Activated CD8-positive, alpha-beta memory T cell treated with anti-CD3 and anti-CD28 coated beads, Interleukin-2, amount 50 U/mL, for 48 hours (primary cell): Measurements from ENCODE around the gene FAM13A.

Experiments used
- DNase-seq: peaks from one replicate; pipeline ENCODE4 v3.0.0-alpha.2; 2020

Gene FAM13A

DNA sequence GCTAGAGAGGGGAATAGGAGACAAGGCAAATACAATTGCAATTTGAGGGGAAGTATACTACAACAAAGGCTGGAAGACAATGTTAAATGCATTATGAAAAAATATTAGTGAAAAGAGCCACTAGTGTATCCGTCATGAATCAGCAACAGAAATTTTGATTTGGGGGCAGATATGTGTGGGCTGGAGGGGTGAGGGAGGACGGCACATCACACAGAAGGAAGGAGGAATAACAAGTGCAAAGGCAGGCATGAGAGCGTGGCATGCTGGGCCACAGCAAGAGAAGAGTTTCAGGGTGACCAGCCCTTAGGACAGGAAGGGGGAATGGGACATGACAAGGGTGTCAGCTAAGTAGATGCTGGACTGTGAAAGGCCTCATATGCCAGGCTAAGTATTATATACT lies 295.6 kb downstream of the FAM13A start:
- DNase-seq, result no peak

DNA sequence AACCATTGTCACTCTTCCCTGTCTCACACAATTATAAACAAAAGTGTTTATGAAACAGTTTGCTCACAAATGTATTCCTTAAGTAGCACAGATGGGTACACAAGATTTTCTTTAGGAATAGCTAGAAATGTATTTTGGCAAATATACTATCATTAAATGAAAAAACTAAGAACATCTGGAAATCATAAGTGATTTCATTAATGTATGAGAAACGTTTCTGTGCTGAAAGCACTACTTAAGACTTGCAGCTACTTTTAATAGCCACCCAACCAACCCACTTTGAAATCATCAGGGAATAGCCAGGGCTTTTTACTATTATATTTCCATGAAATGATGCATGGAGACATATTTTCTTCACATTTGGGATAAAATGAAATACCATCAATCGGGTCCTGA lies 297.1 kb downstream of the FAM13A start:
- no peak for DNase-seq

DNA sequence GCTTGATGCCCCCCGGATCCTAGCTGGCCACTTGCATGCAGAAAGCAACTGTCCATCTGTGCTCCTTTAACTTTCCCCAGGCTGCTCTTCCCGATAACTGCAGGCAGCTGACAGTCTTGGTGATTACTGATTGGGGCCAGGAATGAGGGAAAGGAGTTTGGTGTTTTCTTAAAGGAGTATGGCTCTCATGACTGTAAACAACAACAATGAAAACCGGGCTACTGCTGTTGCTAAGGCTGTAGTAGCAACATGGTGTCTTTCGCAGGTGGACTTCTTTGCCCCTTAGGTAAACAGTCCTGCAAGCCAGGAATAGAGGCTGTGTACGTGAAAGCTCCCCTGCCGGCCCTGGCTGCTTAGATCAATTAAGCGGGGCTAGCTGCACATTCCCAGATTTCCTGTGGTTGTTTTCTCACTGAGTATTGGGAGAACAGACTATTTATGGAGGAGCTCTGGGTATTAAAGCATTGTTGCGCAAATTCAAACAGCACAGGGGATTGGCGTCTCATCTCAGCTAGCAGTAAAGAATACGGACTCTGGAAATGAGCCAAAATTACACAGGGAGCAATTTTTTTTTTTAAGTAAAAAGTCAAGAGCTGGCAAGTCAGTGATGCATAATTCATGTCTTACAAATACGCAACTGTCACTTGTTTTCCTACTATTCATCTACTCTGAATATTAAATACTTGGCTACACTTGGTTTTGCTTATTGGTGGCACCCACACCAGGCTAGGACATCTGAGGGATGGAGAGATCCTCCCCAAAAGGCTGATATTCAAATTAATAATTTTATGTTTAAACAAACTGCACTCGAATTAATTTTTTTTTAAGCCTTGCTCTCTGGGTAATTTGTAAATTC lies 297.7 kb downstream of the FAM13A start:
- DNase-seq, result no peak

DNA sequence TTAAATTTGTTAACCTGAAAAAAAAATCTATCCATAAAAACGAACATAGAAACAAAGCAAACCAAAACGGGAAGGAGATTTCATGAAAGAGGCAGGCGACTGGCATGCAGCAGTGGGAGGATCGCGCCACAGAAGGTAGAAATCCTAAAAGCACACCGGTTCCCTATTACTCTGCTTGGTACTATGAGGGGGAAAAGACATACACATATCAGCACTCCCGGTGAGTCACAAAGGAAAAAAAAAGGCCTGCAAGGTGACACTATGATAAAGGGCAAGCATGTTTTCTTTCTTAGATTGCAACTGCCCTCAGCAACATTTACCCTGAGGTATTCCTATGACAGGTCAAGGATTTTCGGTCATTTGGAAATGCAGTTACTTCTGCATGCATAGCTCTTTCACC lies 298.7 kb downstream of the FAM13A start:
- DNase-seq, result no peak

DNA sequence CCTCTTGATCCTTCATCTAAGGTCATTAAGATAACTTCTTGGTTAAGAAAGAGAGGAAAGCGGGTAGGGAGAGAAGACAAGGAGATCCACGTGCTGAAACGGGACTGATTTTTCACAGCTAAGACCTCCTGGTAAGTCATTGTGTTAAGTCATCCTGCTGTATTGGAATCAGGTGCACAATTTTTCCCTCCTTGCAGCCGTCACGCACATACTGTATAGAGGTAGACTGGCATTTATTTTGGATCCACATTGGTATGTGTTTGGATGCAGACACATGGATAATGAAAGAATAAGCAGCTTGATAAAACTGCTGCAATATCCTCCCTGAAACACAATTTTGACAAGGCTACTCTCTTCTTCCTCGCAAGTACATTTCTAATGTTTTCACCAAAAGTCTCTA lies 299.2 kb downstream of the FAM13A start:
- no peak for DNase-seq

DNA sequence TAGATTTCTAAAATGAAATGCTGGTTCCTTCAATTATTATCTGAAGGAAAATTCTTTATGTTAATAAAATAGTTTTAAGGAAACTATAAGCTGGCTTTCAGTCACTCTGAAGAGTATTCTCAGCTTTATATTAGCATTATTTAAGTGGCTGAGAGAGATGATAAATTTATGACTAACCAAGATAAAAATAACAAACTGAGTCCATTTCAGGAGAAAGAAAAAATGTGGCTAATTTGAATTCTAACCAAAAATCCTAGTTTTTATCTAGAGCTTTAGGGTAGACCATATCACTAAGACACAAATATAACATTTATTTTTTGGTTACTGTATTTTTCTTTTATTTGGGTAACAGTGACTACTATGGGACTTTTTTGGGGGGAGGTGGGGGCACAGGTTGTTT lies 299.9 kb downstream of the FAM13A start:
- no peak for DNase-seq

DNA sequence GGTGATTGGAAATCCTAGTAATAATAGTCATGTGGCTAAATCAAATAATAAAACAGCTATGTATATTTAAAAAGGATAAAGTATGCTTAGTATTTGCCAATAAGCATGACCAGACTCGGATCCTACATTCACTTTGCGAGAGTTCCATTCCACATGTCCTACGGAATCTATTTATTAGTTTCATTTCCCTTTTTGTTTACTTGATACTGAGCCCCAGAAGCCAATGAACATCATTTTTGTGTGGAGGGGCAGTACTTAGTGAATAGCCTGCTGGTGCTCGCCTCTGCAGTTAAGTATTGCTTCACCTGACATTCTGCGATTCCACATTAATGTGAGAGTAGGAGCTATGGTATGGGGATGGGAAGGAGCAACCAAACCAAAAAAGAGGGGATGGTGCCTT lies 300.8 kb downstream of the FAM13A start:
- DNase-seq, result no peak

DNA sequence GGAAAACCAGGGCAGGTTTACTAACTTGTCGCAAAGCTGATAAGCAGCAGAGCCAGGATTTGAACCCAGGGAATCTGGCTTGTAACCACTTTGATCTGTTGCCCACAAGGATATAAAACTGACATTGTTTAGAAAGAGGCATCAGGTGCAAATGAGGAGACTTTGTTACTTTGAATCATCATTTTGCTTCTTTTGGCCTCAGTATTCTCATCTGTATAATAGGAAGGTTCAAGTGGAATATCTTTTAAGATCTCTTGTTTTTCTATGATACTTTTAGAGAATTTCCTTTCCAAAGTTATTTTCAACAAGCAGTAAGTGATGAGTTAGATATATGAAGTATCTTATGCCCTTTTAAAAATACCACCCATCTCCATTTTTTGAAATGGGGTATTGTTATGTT lies 301.5 kb downstream of the FAM13A start:
- no peak for DNase-seq

DNA sequence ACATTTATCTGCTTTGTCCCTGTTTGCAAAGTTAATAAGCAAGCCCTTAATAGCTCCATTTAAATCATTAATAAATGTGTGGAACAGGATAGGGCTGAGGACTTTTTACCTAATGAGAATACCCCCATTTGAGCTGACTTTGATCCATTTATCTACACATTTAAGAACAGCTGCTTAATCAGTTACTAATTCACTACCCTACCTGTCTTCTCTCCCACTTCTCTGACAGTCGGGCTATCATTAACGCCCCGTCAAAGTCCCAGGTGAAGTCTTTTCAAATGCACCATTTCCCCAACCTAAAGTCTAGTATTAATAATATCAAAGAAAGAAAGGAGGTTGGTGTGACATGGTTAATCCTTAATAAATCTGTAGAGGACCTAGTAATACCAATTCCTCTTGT lies 302.2 kb downstream of the FAM13A start:
- no peak for DNase-seq

DNA sequence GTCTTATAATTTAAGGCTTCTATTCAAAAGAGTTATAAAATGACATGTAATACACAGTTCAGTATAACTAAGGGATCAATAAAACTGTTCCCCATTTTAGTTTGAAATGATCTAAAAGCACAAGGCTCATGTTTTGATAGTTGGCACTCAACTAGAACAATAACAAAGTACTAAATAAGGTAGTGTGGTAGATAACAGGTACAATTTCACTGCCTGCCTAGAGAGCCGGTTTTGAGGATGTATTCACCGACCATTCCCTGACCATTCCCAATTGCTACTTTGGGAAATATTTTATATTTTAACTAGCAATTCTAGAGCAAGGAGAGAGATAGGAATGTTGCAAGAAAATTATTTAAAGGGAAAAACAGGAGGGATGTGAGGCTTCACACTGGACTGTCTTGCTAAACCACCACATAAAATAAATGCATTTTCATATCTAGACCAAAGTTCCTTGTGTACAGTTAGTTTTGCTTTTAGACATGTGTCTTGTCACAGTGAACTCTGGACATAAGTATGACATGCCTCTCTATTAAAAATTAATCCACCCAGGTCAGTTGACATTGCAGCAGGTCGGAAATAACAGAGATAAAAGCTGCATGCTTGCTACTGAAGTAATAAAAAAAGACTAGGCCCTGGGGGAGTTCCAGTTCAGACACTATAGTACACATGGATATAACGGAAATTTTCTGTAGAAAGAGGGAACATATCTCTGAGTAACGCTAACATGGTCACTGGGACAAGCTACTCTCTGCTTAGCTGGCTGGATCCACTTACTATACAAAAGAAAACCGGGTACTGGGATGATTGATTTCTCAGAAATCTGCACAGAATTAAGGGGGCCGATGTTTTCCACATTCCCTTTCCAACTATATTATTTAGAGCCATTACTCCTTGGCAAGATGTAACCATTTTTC lies 303.1 kb downstream of the FAM13A start:
- DNase-seq, result no peak

DNA sequence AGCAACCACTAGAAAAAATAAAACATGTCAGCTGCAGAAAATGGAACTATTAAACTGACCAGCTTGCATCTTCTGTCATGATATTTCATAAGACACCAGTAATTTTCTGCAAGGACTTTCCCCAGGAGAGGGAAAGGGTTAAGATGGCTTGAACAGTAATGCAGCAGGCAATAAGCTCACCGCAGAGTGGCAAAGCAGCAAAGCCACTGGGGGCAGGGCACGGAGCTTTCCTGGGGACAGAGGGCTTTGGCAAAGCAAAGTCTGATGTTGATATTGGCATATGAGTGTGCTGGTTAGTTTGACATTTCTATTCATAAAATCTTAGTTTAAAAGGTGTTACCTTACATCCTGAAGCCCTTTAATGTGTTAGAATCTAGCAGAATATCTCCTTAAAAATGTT lies 304.2 kb downstream of the FAM13A start:
- no peak for DNase-seq

DNA sequence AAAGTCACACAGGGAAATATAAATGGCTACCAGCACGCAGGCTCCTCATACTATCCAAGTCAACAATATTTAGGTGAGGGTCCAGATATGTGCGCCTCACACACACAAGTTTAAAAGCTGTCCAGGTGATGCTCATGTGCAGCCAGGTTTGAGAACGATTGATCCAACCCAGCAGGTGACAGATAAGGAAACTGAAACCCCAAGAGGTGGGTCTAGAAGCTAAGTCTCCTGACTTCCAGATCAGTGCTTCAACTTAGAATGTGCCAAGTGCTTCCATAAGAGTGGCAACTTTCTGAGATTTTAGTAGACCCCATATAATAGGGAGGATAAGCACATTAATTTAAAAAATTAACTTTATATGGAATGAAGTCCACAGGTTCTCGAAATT lies 304.9 kb downstream of the FAM13A start:
- no peak for DNase-seq

DNA sequence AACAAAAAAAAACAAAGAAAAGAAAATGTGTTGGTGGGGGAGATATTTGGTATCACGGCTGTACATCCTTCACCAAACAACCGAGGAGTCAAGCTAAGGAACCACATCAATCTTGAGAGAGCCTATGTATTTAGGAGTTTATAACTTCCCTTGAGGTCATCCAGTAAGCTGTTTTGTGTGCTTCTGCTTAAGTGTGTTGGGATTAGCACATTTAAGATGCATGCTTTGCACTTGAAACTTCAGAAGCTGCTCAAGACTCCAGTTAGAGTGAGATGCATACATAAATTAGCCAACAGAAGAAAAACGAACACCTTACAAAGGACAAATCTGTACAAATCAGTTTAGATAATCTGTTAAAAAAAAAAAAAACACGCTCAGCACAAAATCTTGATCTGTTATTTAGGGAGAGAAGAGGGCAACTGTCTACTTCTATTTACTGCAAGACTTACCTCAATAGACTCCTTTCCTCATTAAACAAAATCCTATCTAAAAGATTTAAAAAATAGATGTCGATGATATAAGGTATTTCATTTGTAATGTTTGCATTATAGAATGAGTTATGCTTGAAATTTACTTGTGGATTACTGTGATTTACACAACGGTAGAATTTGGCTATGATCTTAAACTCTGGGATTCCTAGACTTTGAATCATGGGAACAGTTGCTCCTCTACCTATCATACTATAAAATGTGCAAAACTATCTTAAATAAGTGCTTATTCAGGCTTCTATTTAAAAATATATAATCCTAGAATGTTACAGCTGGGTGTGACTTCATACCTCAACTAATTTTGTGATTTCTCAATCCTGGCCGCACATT lies 305.5 kb downstream of the FAM13A start:
- no peak for DNase-seq

DNA sequence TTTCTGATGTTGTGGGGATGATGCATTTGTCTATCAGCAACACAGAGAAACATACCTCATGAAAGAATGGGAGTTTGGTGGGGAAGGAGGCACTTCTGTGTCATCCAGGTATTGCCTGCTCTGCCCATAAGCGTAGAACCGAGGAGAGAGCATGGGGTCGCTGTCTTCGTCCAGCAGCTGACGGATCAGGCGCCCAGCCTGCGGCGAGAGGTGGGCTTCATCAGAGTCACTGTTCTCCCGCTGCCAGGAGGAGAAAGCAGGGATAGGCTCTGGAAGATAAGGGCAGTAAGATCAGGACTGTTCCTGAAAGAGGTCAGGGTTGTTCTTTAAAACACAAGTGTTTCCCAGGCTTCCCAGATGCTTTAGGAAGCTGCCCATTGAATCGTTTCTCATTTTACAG lies 306.6 kb downstream of the FAM13A start:
- no peak for DNase-seq

DNA sequence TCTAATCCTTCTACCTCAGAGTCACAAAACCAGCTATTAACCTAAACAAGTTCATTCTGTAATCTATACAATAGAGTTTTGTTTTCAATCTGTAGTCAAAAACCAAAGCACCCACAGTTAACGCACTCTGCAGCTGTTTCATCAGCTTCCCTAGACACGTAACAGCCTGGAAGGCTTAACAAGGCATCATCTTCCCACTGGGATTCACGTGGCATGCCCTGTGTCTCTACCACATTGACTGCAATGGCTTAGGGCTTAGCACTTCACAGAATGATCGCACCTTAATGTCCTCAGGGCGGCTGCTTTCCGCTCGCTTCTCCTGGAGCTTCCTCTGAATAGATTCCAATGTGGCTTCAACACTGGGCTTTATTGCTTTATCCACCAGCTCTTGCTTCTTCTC lies 309.6 kb downstream of the FAM13A start:
- DNase-seq, result no peak

DNA sequence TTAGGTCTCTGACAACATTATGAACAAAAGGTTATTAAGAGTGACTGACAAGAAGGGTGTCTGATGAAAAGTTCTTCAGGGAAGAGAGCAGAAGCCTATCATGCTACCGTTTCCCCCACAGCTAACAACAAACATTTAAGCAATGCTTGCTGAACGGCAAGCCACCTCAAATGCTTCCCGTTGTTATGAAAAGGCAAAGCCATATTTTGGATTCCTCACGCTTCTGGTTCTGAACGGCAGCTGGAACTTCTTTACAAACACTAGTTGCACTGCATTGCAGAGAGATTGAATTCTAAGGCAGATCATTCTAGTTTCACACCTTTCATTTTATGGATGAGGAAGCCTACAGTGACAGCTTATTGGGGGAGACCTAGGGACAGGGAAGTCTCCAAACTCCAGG lies 310.8 kb downstream of the FAM13A start:
- DNase-seq, result no peak

DNA sequence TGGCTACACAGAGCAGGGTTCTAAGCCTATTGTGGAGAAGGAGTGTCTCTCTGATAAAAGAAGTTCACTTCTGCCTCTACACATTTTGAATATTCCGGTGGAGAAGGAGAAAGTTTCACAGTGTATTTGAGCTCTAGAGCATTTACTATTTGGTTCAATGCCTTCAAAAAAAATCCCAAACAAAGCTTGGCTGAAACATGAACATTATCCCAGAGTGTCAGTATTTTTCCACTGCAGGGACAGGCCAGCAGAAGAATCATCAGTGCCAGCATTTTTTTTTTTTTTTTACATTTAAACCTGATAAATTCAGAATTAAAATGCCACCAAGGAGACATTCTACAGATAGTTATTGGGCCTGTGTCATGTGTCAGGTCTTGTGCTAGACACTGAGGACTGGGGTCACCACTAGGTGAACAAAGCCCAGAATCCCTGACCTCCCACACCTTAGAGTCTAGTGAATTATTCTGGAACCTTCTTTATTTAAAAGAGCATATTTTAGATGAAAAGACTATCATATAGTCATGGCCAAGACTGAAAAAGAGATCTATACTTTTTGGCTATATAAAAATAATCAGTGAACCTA lies 311.3 kb downstream of the FAM13A start:
- no peak for DNase-seq

DNA sequence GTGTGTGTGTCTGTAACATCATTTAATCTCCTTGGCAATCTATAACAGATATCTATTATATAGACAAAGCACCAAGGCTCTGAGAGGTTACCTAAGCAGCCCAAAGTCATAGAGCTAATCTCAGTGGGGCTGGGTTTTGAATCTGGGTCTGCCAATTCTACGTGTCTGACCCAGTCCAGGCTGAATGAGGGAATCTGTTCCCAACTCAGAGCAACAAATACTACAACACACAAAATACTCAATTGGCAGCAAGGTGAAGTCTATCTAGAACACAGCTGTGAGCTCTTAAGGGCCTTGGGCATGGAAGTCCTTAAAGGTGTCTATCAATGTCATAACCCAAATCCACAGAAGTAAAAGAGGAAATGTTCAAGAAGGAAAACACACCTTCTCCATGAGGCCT lies 311.8 kb downstream of the FAM13A start:
- no peak for DNase-seq

DNA sequence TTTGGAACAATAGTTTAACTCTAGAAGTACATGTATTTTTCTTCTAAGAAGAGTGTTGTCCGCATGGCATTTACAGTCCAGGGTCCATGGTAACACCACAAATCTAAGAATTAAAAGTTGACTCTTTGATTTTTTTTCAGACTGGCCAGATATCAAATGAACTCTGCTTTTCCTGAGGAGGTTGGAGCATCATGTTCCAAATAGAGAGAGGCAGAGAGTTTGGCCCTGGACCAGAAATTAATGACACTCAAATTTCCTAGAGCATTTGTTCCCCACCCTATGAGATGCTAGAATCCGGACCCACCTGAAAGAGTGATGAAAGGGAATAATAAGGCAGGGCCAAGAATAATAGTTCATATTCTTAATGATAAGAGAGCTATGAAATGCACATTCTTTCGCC lies 312.4 kb downstream of the FAM13A start:
- DNase-seq, result no peak

DNA sequence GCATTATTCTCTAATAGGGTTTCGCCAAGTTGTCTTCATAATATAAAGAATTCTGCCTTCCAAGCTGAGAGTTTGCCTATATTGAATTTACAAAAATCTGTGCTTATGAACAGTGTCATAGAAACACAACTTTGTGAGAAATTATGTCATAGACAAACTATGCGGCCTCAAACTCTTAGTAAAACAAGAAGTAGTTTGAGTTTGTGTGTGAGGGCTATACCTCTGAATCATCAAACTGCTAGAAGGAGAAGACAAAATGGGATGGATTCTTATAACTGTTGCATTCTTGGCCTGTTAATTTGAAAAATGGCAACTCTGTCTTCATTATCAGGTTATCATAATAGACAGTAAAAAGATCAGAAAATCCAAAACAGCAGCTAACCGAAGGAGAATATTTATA lies 313.3 kb downstream of the FAM13A start:
- no peak for DNase-seq

DNA sequence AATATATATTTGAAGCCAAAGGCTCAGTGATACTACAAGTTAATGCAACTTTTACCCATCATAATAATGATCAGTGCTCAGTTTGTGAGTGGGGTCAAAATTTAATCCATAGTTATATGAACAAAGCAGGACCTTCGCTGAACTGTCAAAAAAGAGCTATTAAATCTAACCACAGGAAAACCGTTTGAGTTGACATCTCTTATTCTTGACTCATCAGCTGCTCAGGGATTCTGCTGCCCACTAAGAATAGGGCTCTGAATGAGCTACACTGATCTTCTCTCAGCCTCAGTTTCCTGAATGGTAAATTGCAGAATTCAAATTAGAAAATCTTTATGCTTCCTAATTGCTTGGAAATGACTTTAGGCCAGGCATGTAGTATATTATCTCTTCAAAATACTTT lies 314.4 kb downstream of the FAM13A start:
- DNase-seq, result no peak

DNA sequence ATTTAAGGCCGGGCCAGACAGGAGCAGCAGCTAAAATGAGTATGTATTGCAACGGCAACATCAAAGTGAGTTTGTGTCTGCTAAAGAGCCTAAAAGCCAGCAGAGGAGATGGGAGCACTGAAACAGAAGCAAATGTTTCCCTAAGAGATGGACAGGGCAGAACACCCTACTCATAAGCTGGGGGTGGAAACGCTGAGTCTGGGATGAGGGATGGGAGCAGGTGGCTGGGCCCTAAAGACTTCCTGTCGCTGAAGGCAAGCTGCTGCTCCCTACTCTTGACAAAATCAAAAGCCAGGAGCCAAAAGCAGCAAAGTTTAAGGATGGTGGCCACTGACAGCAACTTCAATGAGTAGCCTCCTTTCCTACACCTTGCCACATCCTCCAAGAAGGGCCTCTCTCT lies 318.8 kb downstream of the FAM13A start:
- DNase-seq, result no peak
